GM12878 (cell line): ENCODE data around the gene PRDM15. TPM values are rescaled to one million over a fixed set of nuclear protein-coding genes. Genes with fewer than 3 reads are reported as not detected.
A peak's percentile ranks its signal among the peaks of the same experiment; 100 is the strongest.

Source experiments
- ATAC-seq: fragments of 200-7000 bp; cut with Tn5 transposase; 3 replicates; pipeline ENCODE4 v1.9.1; 2020; ENCODE audit warnings: mild to moderate bottlenecking, moderate library complexity
- BruUV-seq: library from RNA; stranded (reverse); fragments of 400-500 nt; replicated peaks from 2 replicates; lab custom pipeline; 2021; lab: Mats Ljungman, UMichigan
- CTCF ChIA-PET: fragments of 300-600 bp; sonication (Branson Sonifier 250); formaldehyde crosslinking; extraction: SDS; loops from one replicate; lab custom pipeline; 2021; ENCODE audit warnings: inconsistent platforms; lab: Yijun Ruan, JAX
- POLR2A ChIA-PET: fragments of 350-600 bp; formaldehyde crosslinking; extraction: SDS; loops from one replicate; lab custom pipeline; 2021; ENCODE audit warnings: inconsistent platforms; lab: Charles Lee
- RAD21 ChIA-PET: fragments of 300-600 bp; sonication (Branson Sonifier 250); formaldehyde crosslinking; loops from one replicate; lab custom pipeline; 2023; ENCODE audit warnings: antibody characterized with exemption; ENCODE audit not compliant: unreplicated experiment; lab: Charles Lee
- SMC1A ChIA-PET: fragments of 300-600 bp; sonication (Branson Sonifier 250); formaldehyde crosslinking; loops from one replicate; lab custom pipeline; 2023; ENCODE audit not compliant: unreplicated experiment, uncharacterized antibody; lab: Charles Lee
- DNase-seq: peaks from one replicate; pipeline ENCODE4 v3.0.0-alpha.2; 2011; ENCODE audit warnings: low read depth, low spot score
- FAIRE-seq: peaks from 3 replicates; lab custom pipeline; 2011; peaks lifted over from hg19 to GRCh38; lab: Jason Lieb, UNC
- H2AFZ ChIP-seq: 2 replicates; pipeline ENCODE4 v1.6.0; 2011; ENCODE audit warnings: low read depth, low read length, control low read depth; ENCODE audit not compliant: control insufficient read depth
- H3K27ac ChIP-seq: 2 replicates; pipeline ENCODE4 v1.5.1; 2011; ENCODE audit warnings: control low read depth; ENCODE audit not compliant: control insufficient read depth, insufficient read depth
- H3K27me3 ChIP-seq, 2 experiments: replicated peaks in 1 of 2; 2 replicates each; pipeline versions ENCODE4 v1.6.0 to v1.6.1; 2011; ENCODE audit warnings: low read length in 1 of 2; ENCODE audit not compliant: control insufficient read depth in 2 of 2, insufficient read depth in 2 of 2
- H3K36me3 ChIP-seq, 2 experiments: 2 replicates each; pipeline ENCODE4 v1.5.1; 2011; ENCODE audit warnings: low read length in 1 of 2; ENCODE audit not compliant: control insufficient read depth in 2 of 2, insufficient read depth in 2 of 2
- H3K4me1 ChIP-seq: 2 replicates; pipeline ENCODE4 v1.6.1; 2011; ENCODE audit warnings: mild to moderate bottlenecking, low read length, moderate library complexity, mixed read lengths; ENCODE audit not compliant: control insufficient read depth, insufficient read depth
- H3K4me2 ChIP-seq: 2 replicates; pipeline ENCODE4 v1.6.0; 2011; ENCODE audit warnings: control low read depth; ENCODE audit not compliant: control insufficient read depth, insufficient read depth
- H3K4me3 ChIP-seq: fragments of 200-600 bp; sonication (generic); 2 replicates; pipeline ENCODE4 v1.5.1; 2016
- H3K79me2 ChIP-seq: 2 replicates; pipeline ENCODE4 v1.6.0; 2011; ENCODE audit warnings: low read length; ENCODE audit not compliant: control insufficient read depth, insufficient read depth
- H3K9ac ChIP-seq: 2 replicates; pipeline ENCODE4 v1.8.0; 2011; ENCODE audit warnings: low read length, control low read depth, mixed read lengths; ENCODE audit not compliant: control insufficient read depth, insufficient read depth
- H3K9me3 ChIP-seq: replicated peaks from 3 replicates; pipeline ENCODE4 v1.5.1; 2011; ENCODE audit warnings: mild to moderate bottlenecking, low read length; ENCODE audit not compliant: control insufficient read depth, insufficient read depth
- H4K20me1 ChIP-seq: 2 replicates; pipeline ENCODE4 v1.6.0; 2011; ENCODE audit not compliant: control insufficient read depth, insufficient read depth
- CBX5 ChIP-seq: sonication (generic); IDR thresholded peaks from 2 replicates; pipeline ENCODE4 v1.6.1; 2016; ENCODE audit warnings: low read depth, moderate library complexity, mild to moderate bottlenecking, inconsistent platforms
- EED ChIP-seq: sonication (generic); IDR thresholded peaks from 2 replicates; pipeline ENCODE4 v1.6.1; 2016; ENCODE audit warnings: antibody characterized with exemption, low read depth
- MLLT1 ChIP-seq: fragments of 450-650 bp; IDR thresholded peaks from 2 replicates; pipeline ENCODE4 v1.6.1; 2016; ENCODE audit warnings: mild to moderate bottlenecking
- NR2C2 ChIP-seq: IDR thresholded peaks from 2 replicates; pipeline ENCODE4 v1.6.1; 2011; ENCODE audit warnings: borderline replicate concordance, low read depth; ENCODE audit not compliant: control insufficient read depth, insufficient read length
- SPI1 ChIP-seq: IDR thresholded peaks from 2 replicates; pipeline ENCODE4 v1.6.1; 2011; ENCODE audit warnings: low read depth, mild to moderate bottlenecking, low read length, moderate library complexity, borderline replicate concordance; ENCODE audit not compliant: insufficient read depth
- WGBS: methylation state at CpG from one replicate; pipeline ENCODE4 v1.1.6; 2016; ENCODE audit warnings: low lambda C conversion rate; ENCODE audit not compliant: insufficient replicate concordance, insufficient coverage; ENCODE audit errors: missing lambda C conversion rate; 5-methylcytosine and 5-hydroxymethylcytosine counted together
- in situ Hi-C: fragments of 300-500 bp; cut with MboI; formaldehyde crosslinking; loops from 9 replicates; pipeline ENCODE4 v1.14.3; 2018; ENCODE audit warnings: mixed read lengths
- intact Hi-C: fragments of 100-400 bp; cut with micrococcal nuclease; formaldehyde crosslinking; loops from one replicate; pipeline ENCODE4 v1.14.2; 2022; ENCODE audit not compliant: unreplicated experiment
- polyA plus RNA-seq, 11 experiments: library from polyadenylated mRNA; depleted of rRNA in 4 of 11; unstranded in 6 of 11; stranded (reverse) in 5 of 11; fragments of >200 nt; fragmentation: Nextera tagmentation in 4 of 11; fragmentation: Illumina TruSeq in 1 of 11; extraction: Ambion mirVana in 4 of 11; extraction: Trizol in 1 of 11; gene quantifications; 1 replicate in 1 of 11; 2 replicates in 10 of 11; pipeline versions ENCODE4 v1.2.1 to v1.2.3, GENCODE V29; 2011 to 2016; ENCODE audit warnings: inconsistent platforms in 2 of 11, missing spikeins in 2 of 11, low read depth in 1 of 11
- total RNA-seq, 4 experiments: library from RNA; depleted of rRNA in 3 of 4; stranded (reverse); fragments of >200 nt in 3 of 4; fragmentation: Illumina TruSeq in 1 of 4; extraction: Trizol in 1 of 4; gene quantifications; 2 replicates each; pipeline versions ENCODE4 v1.2.1 to v1.2.3, GENCODE V29; 2013 to 2021
- TF ChIP-seq, protein P1 (sequence below): fragments of 450-650 bp; IDR thresholded peaks from 2 replicates; pipeline ENCODE4 v1.6.1; 2016; ENCODE audit warnings: mild to moderate bottlenecking, moderate library complexity, borderline replicate concordance

PRDM15 gene
- total and polyA plus RNA-seq, 10 of the 15 experiments (the other 5 are each of a cell fraction or from before 2014, with no cell fraction given) = 2.2 to 16.0 (median 8.6) TPM

- Histone ChIP-seq H3K9me3 (no peaks in the 10 kb centered on the region), H3K9ac (no peak overlapping the region), H3K36me3 (no peaks in the 10 kb centered on the region), H3K4me1 (no peaks in the 10 kb centered on the region), H3K27me3 (peaks cover 0 to 3% of the 10 kb centered on the region in 2 experiments; a peak in 3 of 4 replicates), H3K4me3 (no peak overlapping the region), H4K20me1 (no peaks in the 10 kb centered on the region), H3K79me2 (no peaks in the 10 kb centered on the region), H3K4me2 (no peak overlapping the region), H3K27ac (no peak overlapping the region), H2AFZ (no peak overlapping the region)
- BruUV-seq = no TSS peak
- TF ChIP-seq, protein P1, sequence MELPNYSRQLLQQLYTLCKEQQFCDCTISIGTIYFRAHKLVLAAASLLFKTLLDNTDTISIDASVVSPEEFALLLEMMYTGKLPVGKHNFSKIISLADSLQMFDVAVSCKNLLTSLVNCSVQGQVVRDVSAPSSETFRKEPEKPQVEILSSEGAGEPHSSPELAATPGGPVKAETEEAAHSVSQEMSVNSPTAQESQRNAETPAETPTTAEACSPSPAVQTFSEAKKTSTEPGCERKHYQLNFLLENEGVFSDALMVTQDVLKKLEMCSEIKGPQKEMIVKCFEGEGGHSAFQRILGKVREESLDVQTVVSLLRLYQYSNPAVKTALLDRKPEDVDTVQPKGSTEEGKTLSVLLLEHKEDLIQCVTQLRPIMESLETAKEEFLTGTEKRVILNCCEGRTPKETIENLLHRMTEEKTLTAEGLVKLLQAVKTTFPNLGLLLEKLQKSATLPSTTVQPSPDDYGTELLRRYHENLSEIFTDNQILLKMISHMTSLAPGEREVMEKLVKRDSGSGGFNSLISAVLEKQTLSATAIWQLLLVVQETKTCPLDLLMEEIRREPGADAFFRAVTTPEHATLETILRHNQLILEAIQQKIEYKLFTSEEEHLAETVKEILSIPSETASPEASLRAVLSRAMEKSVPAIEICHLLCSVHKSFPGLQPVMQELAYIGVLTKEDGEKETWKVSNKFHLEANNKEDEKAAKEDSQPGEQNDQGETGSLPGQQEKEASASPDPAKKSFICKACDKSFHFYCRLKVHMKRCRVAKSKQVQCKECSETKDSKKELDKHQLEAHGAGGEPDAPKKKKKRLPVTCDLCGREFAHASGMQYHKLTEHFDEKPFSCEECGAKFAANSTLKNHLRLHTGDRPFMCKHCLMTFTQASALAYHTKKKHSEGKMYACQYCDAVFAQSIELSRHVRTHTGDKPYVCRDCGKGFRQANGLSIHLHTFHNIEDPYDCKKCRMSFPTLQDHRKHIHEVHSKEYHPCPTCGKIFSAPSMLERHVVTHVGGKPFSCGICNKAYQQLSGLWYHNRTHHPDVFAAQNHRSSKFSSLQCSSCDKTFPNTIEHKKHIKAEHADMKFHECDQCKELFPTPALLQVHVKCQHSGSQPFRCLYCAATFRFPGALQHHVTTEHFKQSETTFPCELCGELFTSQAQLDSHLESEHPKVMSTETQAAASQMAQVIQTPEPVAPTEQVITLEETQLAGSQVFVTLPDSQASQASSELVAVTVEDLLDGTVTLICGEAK = no peak
- no peak for TF ChIP-seq CBX5
- no peak for TF ChIP-seq EED
- no peak for TF ChIP-seq MLLT1
- no peak for TF ChIP-seq NR2C2
- TF ChIP-seq SPI1 = no peak
- POLR2A ChIA-PET = interaction anchor here (0.6 kb wide), 1 partner anchor 11 kb away, joined by 3 read pairs; no protein-coding TSS in a partner anchor
- DNase-seq = no peak
- ATAC-seq = peak; percentile 41; the same call in 2 of the 3 replicates
- WGBS = 3% methylated on average over 16 of the region's 16 CpGs
- SMC1A ChIA-PET = interaction anchor here (0.5 to 1.1 kb wide), 4 partner anchors 9 to 167 kb away, joined by 3 to 6 read pairs (median 3); no protein-coding TSS in a partner anchor
- CTCF ChIA-PET = interaction anchor here (0.7 to 1.5 kb wide), 7 partner anchors 9 to 497 kb away, joined by 3 to 4 read pairs (median 4); no protein-coding TSS in a partner anchor
- in situ Hi-C loops = no loop called here
- RAD21 ChIA-PET = interaction anchor here (0.6 kb wide), 1 partner anchor 167 kb away, joined by 3 read pairs; no protein-coding TSS in a partner anchor
- intact Hi-C loops = no loop called here
- FAIRE-seq = no peak
These were observed 100.1 kb downstream of the PRDM15 start for GRCh38 chr21:41778930-41779600.
